ENCODE measurements around the gene OXER1.

OXER1 gene

DNA sequence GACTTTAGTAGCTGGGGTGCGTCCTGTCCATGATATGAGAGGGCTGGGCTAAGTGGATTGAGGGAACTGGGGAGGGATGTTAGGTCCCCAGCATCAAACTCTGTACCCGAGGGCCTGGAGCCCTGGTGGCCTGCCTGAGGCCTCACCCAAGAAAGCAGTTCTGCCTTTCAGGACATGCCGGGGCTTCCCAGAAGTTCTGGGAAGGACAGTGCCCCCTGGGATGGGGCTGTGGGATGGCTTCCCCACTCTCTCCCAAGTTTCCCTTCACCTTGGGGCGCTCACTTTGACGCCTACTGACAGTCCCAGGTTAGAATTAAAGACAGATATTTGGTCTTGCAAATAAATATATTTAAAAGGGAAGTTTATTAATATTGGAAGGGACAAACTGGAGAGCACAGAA lies 1.8 kb downstream of the OXER1 start:
- TF ChIP-seq, protein P1, sequence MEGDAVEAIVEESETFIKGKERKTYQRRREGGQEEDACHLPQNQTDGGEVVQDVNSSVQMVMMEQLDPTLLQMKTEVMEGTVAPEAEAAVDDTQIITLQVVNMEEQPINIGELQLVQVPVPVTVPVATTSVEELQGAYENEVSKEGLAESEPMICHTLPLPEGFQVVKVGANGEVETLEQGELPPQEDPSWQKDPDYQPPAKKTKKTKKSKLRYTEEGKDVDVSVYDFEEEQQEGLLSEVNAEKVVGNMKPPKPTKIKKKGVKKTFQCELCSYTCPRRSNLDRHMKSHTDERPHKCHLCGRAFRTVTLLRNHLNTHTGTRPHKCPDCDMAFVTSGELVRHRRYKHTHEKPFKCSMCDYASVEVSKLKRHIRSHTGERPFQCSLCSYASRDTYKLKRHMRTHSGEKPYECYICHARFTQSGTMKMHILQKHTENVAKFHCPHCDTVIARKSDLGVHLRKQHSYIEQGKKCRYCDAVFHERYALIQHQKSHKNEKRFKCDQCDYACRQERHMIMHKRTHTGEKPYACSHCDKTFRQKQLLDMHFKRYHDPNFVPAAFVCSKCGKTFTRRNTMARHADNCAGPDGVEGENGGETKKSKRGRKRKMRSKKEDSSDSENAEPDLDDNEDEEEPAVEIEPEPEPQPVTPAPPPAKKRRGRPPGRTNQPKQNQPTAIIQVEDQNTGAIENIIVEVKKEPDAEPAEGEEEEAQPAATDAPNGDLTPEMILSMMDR (IDR thresholded peaks at IDR 0.05; ENCODE audit: extremely low read depth, missing control alignments), result no peak
- DNase-seq (ENCODE audit: low spot score), result peak; percentile 3

DNA sequence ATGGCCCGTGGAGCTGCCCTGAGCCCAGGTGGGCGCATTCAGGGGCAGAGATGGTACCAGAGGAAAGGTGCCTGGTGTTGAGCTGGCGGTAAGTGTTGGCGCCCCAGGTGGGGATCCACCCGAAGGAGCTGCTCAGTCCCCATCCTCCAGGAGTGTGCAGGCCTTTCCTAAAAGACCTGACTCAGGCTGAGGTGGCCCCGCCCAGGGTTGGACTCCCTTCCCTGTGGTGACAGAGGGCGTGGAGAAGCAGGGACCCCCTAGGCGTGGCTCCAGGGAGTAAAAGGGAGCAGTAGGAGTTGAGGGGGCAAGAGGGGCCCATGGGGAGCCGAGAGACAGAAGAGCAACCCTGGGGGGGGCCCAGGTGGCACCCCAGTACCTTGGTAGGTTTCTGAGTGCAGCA lies 2.4 kb downstream of the OXER1 start:
- TF ChIP-seq, protein P1 (IDR thresholded peaks at IDR 0.05; ENCODE audit: extremely low read depth, missing control alignments), result no peak
- DNase-seq (ENCODE audit: low spot score), result peak; percentile 5

DNA sequence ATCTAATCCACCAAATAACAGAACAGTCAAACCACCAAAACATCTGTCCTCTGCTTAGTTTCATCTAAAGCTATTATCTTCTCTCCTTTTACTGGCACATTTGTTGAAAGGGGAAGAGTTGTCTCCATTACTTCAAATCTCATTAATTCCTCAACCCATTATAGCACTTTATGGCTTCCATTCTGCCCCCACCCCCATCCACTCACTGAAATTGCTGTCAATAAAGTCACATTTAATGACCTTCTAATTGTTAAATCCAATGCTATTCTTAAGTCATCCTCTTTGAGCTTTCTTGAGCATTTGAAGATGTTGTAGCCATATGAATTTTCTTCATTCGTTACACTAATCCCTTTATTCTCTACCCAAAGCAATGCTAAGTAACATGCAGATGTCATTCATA lies 5.2 kb downstream of the OXER1 start:
- TF ChIP-seq, protein P1 (IDR thresholded peaks at IDR 0.05; ENCODE audit: extremely low read depth, missing control alignments), result no peak
- no peak for DNase-seq (ENCODE audit: low spot score)

DNA sequence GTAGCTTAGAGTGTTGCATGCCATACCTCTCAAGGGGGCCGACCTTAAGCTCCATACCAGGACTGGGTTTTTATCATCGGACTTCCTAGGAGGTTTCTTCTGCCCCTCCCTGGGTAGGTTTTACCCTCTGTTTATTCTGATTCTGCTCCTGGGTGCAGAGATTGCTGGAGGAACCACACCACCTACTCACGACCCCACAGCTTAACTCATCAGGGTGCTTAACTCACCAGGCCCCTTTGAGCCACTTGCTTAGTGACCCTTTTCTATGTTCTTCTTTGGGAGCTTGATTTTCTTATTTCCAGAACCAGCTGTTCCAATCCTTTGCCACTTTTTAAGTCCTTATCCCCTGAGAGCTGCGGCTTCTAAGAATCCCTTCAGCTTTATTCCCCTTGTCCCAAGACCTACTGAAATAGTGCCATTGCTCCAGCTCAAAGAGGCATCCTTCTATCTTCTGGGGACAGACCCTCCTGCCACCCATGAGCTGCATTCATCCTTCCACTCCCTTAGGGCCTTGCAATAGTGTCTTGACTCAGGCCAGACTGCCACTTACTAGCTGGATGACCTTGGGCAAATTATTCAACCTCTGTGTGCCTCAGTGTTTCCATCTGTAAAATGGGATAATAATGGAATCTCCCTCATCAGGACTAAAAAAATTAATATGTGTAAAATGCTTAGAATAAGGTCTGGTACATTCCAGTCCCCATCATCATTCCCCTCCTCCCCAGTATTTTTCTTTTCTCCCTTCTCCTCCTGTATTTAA lies 5.8 kb downstream of the OXER1 start:
- TF ChIP-seq, protein P1 (IDR thresholded peaks at IDR 0.05; ENCODE audit: extremely low read depth, missing control alignments), result no peak
- DNase-seq (ENCODE audit: low spot score), result no peak

DNA sequence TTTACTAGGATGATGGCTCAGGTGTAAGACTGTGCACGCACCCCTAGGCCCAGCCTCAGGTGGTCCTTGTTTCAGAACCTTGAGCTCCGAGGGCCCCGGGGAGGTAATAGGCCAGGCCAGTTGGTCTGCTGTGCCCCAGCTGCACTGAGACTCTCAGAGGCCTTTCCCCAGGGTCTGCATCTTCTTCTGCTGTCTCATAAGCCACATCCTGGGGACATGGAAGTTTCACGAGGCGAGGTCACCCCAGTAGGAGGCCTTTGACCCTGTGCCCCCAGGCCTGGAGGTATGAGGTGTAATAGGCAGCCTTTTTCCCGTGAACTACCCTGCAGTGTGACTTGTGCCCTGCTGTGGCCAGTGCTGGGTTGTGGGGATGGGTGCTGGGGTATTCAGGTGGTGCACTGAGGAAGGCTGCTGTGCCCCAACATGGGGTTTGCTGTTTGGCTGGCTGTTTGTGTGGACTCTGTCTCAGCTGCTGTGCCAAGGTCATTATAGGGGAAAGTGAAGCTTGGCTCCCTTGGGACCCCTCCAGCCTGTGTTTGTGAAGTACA lies 6.9 kb downstream of the OXER1 start:
- TF ChIP-seq, protein P1 (IDR thresholded peaks at IDR 0.05; ENCODE audit: extremely low read depth, missing control alignments), result no peak
- peak; percentile 16 for DNase-seq (ENCODE audit: low spot score)

DNA sequence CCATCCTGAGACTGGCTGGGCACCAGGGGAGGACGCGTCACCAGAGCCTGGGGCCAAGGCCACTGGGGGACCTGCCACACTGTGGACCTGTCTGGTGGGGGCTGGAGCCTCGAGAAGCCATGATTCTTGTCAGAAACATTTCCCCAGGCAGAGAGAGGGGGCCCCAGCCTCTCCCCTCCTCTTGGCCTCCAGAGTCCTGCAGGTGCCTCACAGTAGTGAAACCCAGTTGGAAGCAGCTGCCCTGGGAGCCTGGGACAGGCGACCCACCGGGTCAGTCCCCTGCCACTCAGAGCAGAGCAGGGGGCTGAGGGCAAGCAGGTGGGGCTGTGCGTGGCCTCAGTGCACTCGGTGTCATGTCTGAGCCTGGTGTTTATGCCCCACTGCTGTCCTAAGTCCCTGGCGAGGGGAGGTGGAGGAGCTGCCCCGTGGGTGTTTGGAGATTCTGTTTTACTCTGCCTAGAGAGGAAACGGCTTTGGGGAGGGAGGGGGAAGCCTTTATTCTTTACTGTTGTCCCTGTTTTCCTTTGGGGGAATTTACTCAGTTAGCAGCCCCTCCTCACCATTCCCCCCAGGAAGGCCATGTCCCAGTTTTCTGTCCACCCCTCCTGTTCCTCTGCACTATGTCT lies 7.7 kb downstream of the OXER1 start:
- TF ChIP-seq, protein P1 (IDR thresholded peaks at IDR 0.05; ENCODE audit: extremely low read depth, missing control alignments), result no peak
- DNase-seq (ENCODE audit: low spot score), result no peak

DNA sequence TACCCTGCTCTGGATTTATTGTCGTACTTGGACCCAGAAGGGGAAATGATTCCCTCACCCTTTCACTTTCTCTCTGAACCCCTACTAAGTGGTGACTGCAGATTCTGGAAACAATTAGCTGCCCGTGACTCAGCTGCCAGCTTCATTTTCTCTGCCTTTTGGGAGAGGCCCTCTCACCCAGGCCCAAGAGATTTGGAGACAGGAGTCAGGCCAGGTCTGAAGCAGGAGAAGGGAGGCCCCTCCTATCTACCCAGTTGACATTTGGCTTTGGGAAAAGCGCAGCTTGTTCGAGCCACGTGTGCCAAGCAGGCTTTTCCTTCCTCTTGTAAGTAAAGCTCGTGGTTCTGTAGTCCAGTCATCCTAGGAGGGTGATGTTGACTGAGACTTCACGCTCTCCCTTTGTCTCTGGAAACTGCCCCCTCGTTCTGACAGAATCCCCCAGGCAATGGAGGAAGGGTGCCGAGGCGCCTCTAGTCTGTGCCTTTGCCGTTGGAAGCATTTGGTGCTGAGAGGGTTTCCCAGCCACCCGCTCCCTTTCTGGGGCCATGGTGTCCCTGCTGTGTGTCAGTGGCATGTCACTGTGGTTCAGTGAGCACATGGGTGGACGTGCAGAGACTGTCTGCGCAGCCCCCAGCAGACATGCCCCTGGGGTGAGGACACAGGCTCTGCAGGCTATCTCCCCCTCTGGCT lies 8.6 kb downstream of the OXER1 start:
- peak; percentile 10 for DNase-seq (ENCODE audit: low spot score)
- TF ChIP-seq, protein P1 (IDR thresholded peaks at IDR 0.05; ENCODE audit: extremely low read depth, missing control alignments), result no peak
